GM12892 (cell line): ENCODE data around the gene ABHD17B.

ENCODE experiments used
- POLR2A ChIP-seq: IDR thresholded peaks from 2 replicates; pipeline ENCODE4 v1.6.1; 2011; ENCODE audit warnings: low read depth, low read length, control low read depth
- POLR2AphosphoS5 ChIP-seq: IDR thresholded peaks from 2 replicates; pipeline ENCODE4 v1.6.1; 2011; ENCODE audit warnings: low read depth, low read length, control low read depth

GRCh38 chr9:71879644-71880174 is 31.3 kb downstream of the ABHD17B start:
- TF ChIP-seq POLR2A (no peak), POLR2AphosphoS5 (no peak)
